ENCODE measurements around the gene SMIM45.
A peak's percentile ranks its signal among the peaks of the same experiment; 100 is the strongest.

The SMIM45 gene

GRCh38 chr22:41998361-41999261 is 46.7 kb downstream of the SMIM45 start, which contains the start of gene WBP2NL:
TSS of gene WBP2NL (plus strand) at chr22:41998788. CDS start at chr22:41998819, 31 bp downstream.
- Histone ChIP-seq H3K14ac (replicated peaks; ENCODE audit: low read depth, low read length) (no peak within 1 kb of the TSS), H2BK5ac (ENCODE audit: low read depth, low read length, poor library complexity, severe bottlenecking) (no peak within 1 kb of the TSS), H4K5ac (ENCODE audit: low read depth, low read length) (peak within 1 kb of the TSS; percentile 81; the same call in 1 of the 2 replicates), H3K79me1 (ENCODE audit: low read depth in 1 of 2, low read length in 2 of 2) (no peaks in the 10 kb centered on the region), H3K9me1 (ENCODE audit: insufficient read depth, low read length) (no peaks in the 10 kb centered on the region; the same call in 1 of the 2 replicates), H3K27ac (ENCODE audit: insufficient read depth, low read length) (no peak within 1 kb of the TSS), H2BK15ac (ENCODE audit: low read depth, low read length) (no peak within 1 kb of the TSS), H4K8ac (ENCODE audit: low read depth in 2 of 2, low read length in 2 of 2) (peak within 1 kb of the TSS; percentile 72 to 93), H3K4me2 (ENCODE audit: low read depth, low read length) (peak within 1 kb of the TSS; percentile 57; the same call in 1 of the 2 replicates), H3K56ac (ENCODE audit: extremely low read depth, insufficient read depth, low read length) (no peak within 1 kb of the TSS), H3K23ac (ENCODE audit: low read depth, low read length) (no peak within 1 kb of the TSS), H3K18ac (ENCODE audit: low read depth, low read length) (no peak within 1 kb of the TSS; the same call in 1 of the 2 replicates), H3K4ac (ENCODE audit: low read depth, low read length) (peak within 1 kb of the TSS; percentile 82; the same call in 1 of the 2 replicates), H2BK20ac (ENCODE audit: low read depth, low read length) (no peak within 1 kb of the TSS), H4K20me1 (ENCODE audit: insufficient read depth, low read length) (no peaks in the 10 kb centered on the region), H4K91ac (ENCODE audit: insufficient read depth, low read depth, low read length) (no peak within 1 kb of the TSS; the same call in 1 of the 2 replicates), H2AK5ac (ENCODE audit: low read depth, low read length) (no peak within 1 kb of the TSS), H3K27me3 (ENCODE audit: control insufficient read depth, insufficient read depth, low read length) (peaks cover 15% of the 10 kb centered on the region), H3K36me3 (ENCODE audit: control insufficient read depth, insufficient read depth, low read length) (no peaks in the 10 kb centered on the region), H3K4me1 (ENCODE audit: control insufficient read depth, insufficient read depth, low read length) (no peaks in the 10 kb centered on the region), H3K9me3 (ENCODE audit: control insufficient read depth, insufficient read depth, low read length) (no peaks in the 10 kb centered on the region), H2AFZ (replicated peaks; ENCODE audit: low read length, poor library complexity) (peak within 1 kb of the TSS; percentile 96), H2AK9ac (replicated peaks; ENCODE audit: low read depth, low read length, poor library complexity) (peak within 1 kb of the TSS; percentile 62), H3K4me3 (ENCODE audit: insufficient read depth, low read depth, low read length) (peak within 1 kb of the TSS; percentile 57), H2BK120ac (ENCODE audit: low read depth, low read length) (no peak within 1 kb of the TSS; the same call in 1 of the 2 replicates), H3K9ac (ENCODE audit: low read depth, low read length) (no peak within 1 kb of the TSS)
- CTCF ChIA-PET = no interaction called here
- POLR2A ChIA-PET (ENCODE audit: unreplicated experiment) = no interaction called here
- peak; percentile 94 for ATAC-seq (ENCODE audit: low read depth)
- in situ Hi-C loops (cut with MboI; ENCODE audit: low sequenced_read_pairs) (no loop called here), intact Hi-C loops (cut with micrococcal nuclease) (no loop called here), dilution Hi-C loops (cut with HindIII; ENCODE audit: low sequenced_read_pairs, unreplicated experiment) (no loop called here)
- 35% methylated on average over 12 of the region's 71 CpGs; no CpG with 5 or more reads in 1 of the 2 experiments for WGBS, 2 experiments (ENCODE audit: extremely low coverage in 2 of 2, insufficient read length in 1 of 2)
- BruUV-seq (replicated peaks) = no TSS peak
- peak; percentile 51 for DNase-seq
- TF ChIP-seq RAD21 (IDR thresholded peaks at IDR 0.05; ENCODE audit: low read length) (no peak), MAZ (IDR thresholded peaks at IDR 0.05; ENCODE audit: borderline replicate concordance, low read depth, low read length) (peak; percentile 52; the same call in 1 of the 2 replicates), CEBPB (IDR thresholded peaks at IDR 0.05; ENCODE audit: low read depth, low read length) (no peak), RCOR1 (IDR thresholded peaks at IDR 0.05; ENCODE audit: insufficient replicate concordance, low read length) (no peak), SMC3 (IDR thresholded peaks at IDR 0.05; ENCODE audit: low read depth, low read length) (no peak), MAFK (IDR thresholded peaks at IDR 0.05; ENCODE audit: low read depth, low read length) (no peak), NFE2L2 (IDR thresholded peaks at IDR 0.05; ENCODE audit: low read depth, low read length) (no peak), BHLHE40 (IDR thresholded peaks at IDR 0.05; ENCODE audit: low read depth, low read length) (no peak), POLR2A (IDR thresholded peaks at IDR 0.05; ENCODE audit: low read depth, low read length) (no peak), MXI1 (IDR thresholded peaks at IDR 0.05; ENCODE audit: borderline replicate concordance, low read depth, low read length) (no peak), USF2 (IDR thresholded peaks at IDR 0.05; ENCODE audit: low read depth, low read length) (peak; percentile 87), FOS (IDR thresholded peaks at IDR 0.05; ENCODE audit: low read depth, low read length) (no peak)
- TF ChIP-seq, protein P1, sequence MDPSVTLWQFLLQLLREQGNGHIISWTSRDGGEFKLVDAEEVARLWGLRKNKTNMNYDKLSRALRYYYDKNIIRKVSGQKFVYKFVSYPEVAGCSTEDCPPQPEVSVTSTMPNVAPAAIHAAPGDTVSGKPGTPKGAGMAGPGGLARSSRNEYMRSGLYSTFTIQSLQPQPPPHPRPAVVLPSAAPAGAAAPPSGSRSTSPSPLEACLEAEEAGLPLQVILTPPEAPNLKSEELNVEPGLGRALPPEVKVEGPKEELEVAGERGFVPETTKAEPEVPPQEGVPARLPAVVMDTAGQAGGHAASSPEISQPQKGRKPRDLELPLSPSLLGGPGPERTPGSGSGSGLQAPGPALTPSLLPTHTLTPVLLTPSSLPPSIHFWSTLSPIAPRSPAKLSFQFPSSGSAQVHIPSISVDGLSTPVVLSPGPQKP (IDR thresholded peaks at IDR 0.05; ENCODE audit: borderline replicate concordance, low read depth, low read length) = no peak
- TF ChIP-seq, protein P2, sequence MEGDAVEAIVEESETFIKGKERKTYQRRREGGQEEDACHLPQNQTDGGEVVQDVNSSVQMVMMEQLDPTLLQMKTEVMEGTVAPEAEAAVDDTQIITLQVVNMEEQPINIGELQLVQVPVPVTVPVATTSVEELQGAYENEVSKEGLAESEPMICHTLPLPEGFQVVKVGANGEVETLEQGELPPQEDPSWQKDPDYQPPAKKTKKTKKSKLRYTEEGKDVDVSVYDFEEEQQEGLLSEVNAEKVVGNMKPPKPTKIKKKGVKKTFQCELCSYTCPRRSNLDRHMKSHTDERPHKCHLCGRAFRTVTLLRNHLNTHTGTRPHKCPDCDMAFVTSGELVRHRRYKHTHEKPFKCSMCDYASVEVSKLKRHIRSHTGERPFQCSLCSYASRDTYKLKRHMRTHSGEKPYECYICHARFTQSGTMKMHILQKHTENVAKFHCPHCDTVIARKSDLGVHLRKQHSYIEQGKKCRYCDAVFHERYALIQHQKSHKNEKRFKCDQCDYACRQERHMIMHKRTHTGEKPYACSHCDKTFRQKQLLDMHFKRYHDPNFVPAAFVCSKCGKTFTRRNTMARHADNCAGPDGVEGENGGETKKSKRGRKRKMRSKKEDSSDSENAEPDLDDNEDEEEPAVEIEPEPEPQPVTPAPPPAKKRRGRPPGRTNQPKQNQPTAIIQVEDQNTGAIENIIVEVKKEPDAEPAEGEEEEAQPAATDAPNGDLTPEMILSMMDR (conservative IDR thresholded peaks at IDR 0.05; ENCODE audit: low read depth, low read length) = no peak

Measured in IMR-90 (cell line).